Measurements from ENCODE around the gene ATXN7L1. TPM values are rescaled to one million over a fixed set of nuclear protein-coding genes. Genes with fewer than 3 reads are reported as not detected.
A peak's percentile ranks its signal among the peaks of the same experiment; 100 is the strongest.

Gene ATXN7L1
- total and polyA plus RNA-seq, 2 experiments from 2014 or later, result 6.4 to 8.6 TPM

DNA sequence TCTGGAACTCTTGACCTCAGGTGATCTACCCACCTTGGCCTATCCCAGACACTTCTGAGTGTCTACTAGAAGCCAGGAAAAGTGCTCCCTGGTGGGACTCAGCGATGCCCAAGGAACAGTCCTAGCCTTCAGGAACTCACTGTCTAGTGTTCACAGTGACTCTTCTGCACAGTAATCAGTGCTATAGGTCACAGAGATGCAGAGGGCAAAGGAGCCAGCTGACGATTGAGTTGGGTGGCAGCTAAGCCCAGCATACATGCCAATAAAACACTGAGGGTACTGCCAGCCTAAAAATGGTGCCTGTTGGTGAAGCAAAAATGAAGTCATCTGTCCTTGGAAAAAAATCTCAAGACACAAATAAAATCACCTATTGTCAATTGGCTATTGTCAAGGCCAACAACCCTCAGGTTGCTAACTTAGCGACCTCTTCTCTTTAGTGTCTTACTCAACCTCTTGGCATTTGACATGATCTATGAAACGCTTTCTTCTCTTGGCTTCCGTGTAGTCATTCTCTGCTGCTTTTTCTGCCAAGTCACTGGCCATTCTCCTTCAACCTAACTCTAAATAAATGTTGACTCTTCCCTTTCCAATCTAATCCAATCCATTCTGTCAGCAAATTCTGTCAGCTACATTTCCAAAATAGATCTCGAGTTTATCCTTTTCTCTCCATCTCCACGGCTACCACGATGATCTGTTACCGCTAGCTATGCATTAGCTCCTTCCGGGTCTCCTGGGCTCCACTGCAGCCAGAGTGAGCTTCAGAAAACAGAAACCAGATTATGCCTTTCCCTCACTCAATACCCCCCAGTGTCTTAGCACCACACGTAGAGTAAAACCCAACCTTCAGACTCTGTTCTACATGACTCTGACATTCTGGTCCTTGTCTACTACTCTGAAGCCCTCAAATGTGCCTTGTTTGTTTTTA is 99.2 kb downstream of the ATXN7L1 start:
- H3K36me3 ChIP-seq, result no peaks in the 10 kb centered on the region
- no peak for DNase-seq (ENCODE audit: low read depth in 1 of 2, low spot score in 1 of 2)
- TF ChIP-seq, protein P1, sequence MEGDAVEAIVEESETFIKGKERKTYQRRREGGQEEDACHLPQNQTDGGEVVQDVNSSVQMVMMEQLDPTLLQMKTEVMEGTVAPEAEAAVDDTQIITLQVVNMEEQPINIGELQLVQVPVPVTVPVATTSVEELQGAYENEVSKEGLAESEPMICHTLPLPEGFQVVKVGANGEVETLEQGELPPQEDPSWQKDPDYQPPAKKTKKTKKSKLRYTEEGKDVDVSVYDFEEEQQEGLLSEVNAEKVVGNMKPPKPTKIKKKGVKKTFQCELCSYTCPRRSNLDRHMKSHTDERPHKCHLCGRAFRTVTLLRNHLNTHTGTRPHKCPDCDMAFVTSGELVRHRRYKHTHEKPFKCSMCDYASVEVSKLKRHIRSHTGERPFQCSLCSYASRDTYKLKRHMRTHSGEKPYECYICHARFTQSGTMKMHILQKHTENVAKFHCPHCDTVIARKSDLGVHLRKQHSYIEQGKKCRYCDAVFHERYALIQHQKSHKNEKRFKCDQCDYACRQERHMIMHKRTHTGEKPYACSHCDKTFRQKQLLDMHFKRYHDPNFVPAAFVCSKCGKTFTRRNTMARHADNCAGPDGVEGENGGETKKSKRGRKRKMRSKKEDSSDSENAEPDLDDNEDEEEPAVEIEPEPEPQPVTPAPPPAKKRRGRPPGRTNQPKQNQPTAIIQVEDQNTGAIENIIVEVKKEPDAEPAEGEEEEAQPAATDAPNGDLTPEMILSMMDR (IDR thresholded peaks at IDR 0.05; ENCODE audit: low read depth, low read length), result no peak
- H3K27ac ChIP-seq, result no peak overlapping the region
- H3K4me1 ChIP-seq (ENCODE audit: low read depth), result no peaks in the 10 kb centered on the region
- H3K9me3 ChIP-seq (ENCODE audit: low read depth), result no peaks in the 10 kb centered on the region
- no peaks in the 10 kb centered on the region for H3K27me3 ChIP-seq
- no peak overlapping the region for H3K4me3 ChIP-seq

DNA sequence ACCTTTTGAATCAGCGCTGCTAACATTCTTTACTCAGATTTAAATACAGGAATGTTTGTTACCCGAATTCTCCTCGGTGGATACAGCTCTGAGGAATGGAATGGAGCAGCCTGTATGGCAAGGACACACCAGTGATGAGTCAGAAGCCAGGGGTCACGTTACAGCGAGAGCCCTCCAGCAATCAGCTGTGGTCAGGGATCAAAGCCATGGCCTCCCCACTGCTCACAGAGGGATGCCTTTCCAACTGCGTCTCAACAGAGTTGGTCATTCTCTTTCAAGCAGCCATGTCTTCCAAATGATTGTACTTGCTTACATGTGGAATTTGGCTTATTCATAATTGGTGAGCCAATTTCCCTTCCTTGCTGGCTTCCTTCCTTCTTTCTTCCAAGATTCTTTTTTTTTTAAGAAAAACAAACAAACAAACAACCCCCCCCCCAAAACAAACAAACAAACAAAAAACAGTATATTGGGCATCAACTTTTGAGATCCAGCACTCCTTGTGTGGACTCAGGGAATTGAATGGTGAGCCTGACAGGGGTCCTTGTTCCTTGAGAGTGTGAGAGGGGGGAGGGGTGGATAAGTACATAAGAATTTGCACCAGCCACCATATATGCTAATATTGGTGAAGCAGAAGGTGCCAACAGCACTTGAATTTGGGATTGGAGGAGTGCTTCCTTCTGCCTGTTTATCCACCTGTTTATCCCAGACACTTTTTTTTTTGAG is 100.2 kb downstream of the ATXN7L1 start:
- TF ChIP-seq, protein P1 (IDR thresholded peaks at IDR 0.05; ENCODE audit: low read depth, low read length), result no peak
- DNase-seq (ENCODE audit: low read depth in 1 of 2, low spot score in 1 of 2), result peak; percentile 39 to 98
- no peaks in the 10 kb centered on the region for H3K9me3 ChIP-seq (ENCODE audit: low read depth)
- no peaks in the 10 kb centered on the region for H3K27me3 ChIP-seq
- no peaks in the 10 kb centered on the region for H3K36me3 ChIP-seq
- no peak overlapping the region for H3K4me3 ChIP-seq
- H3K27ac ChIP-seq, result no peak overlapping the region
- no peaks in the 10 kb centered on the region for H3K4me1 ChIP-seq (ENCODE audit: low read depth)

DNA sequence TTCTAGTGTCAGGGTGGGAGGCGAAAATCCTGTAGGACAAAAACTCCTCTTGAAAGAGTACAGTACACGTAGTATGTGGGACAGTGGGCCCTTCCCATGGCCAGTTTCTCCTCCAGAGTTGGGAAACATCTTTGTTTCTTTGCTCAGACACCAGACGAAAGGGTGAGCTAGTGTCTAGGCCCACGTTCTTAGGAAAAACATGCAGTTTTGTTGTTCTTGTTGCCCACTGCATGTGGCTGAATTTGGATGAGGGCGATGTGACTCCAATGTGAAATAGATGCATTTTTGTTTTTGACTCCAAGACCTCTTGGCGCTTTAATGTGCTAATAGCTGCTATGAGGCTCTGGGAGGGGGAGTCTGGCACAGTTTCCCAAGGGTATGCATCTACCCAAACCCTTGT is 100.8 kb downstream of the ATXN7L1 start:
- H3K36me3 ChIP-seq, result no peaks in the 10 kb centered on the region
- H3K9me3 ChIP-seq (ENCODE audit: low read depth), result no peaks in the 10 kb centered on the region
- H3K4me3 ChIP-seq, result no peak overlapping the region
- no peak overlapping the region for H3K27ac ChIP-seq
- H3K4me1 ChIP-seq (ENCODE audit: low read depth), result no peaks in the 10 kb centered on the region
- TF ChIP-seq, protein P1 (IDR thresholded peaks at IDR 0.05; ENCODE audit: low read depth, low read length), result no peak
- no peak for DNase-seq (ENCODE audit: low read depth in 1 of 2, low spot score in 1 of 2)
- no peaks in the 10 kb centered on the region for H3K27me3 ChIP-seq

DNA sequence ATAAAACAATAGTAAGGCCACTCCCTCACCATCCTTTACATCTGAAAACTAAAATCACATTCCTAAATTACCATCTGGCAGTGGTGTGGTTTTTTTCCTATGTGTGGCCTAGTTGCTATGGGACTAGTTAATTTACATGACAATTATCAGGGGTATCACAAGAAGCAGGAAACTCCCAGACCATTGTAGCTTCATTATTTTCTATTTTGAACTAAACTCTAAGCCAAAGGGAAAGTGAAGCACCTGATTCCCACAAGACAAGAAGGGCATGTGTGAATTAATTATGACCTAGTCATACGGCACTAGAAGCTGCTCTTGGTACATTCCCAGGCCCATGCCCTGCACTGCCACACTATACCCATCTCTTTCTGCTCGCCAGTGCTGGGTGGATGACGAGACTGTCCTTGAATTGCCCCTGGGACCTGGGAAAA is 103.4 kb downstream of the ATXN7L1 start:
- TF ChIP-seq, protein P1 (IDR thresholded peaks at IDR 0.05; ENCODE audit: low read depth, low read length), result no peak
- no peak overlapping the region for H3K27ac ChIP-seq
- no peak for DNase-seq (ENCODE audit: low read depth in 1 of 2, low spot score in 1 of 2)

DNA sequence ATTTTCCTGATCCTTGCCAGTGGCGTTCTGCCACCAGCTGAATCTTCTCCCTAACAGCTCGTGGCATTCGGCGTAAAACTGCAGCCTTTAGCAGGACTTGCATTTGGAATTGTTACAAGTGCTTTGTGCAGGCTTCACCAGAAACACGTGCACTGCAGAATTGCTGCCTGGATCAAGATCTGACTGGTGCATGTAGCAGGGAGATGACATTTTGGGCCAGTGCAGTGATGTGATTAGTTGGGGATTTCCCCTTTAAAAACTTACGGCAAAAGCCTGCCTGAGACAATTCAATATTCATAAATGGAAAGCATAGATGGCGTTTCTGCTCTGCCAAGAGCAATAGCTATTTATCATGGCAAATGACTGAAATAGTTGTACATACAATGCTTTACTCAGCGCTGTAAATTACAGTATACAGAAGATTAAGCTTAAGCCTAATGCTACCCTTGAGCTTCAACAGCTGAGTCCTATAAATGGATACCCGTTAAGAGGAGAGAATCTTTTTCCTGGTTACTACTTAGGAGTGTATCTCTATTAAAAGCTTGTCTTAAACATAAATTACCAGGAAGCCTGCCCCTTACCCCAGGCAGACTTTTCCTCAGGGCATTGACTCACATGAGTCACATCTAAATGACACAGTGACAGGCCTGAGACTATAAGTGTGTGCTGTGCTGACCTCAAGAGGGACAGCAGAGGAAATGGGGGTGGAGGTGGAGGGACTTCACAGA is 106.3 kb downstream of the ATXN7L1 start:
- no peak for DNase-seq (ENCODE audit: low read depth in 1 of 2, low spot score in 1 of 2)

More for the DNA sequence above, 103.4 kb downstream of the ATXN7L1 start:
- H3K9me3 ChIP-seq (ENCODE audit: low read depth), result no peaks in the 10 kb centered on the region
- H3K4me3 ChIP-seq, result no peak overlapping the region
- H3K36me3 ChIP-seq, result no peaks in the 10 kb centered on the region
- H3K4me1 ChIP-seq (ENCODE audit: low read depth), result no peaks in the 10 kb centered on the region
- no peaks in the 10 kb centered on the region for H3K27me3 ChIP-seq

More for the DNA sequence above, 106.3 kb downstream of the ATXN7L1 start:
- H3K36me3 ChIP-seq, result no peaks in the 10 kb centered on the region
- no peaks in the 10 kb centered on the region for H3K4me1 ChIP-seq (ENCODE audit: low read depth)
- no peaks in the 10 kb centered on the region for H3K27me3 ChIP-seq
- no peaks in the 10 kb centered on the region for H3K9me3 ChIP-seq (ENCODE audit: low read depth)
- TF ChIP-seq, protein P1 (IDR thresholded peaks at IDR 0.05; ENCODE audit: low read depth, low read length), result no peak
- H3K27ac ChIP-seq, result no peak overlapping the region
- H3K4me3 ChIP-seq, result no peak overlapping the region
